Panc1 (cell line): Measurements from ENCODE around the gene GADL1. TPM values are rescaled to one million over a fixed set of nuclear protein-coding genes. Genes with fewer than 3 reads are reported as not detected.

Source experiments
- ATAC-seq: fragments of 200-7000 bp; cut with Tn5 transposase; 2 replicates; pipeline ENCODE4 v1.9.1; 2020; ENCODE audit warnings: mild to moderate bottlenecking, moderate library complexity
- BruUV-seq: library from RNA; stranded (reverse); fragments of 400-500 nt; replicated peaks from 2 replicates; lab custom pipeline; 2021; lab: Mats Ljungman, UMichigan
- CTCF ChIA-PET: fragments of 300-600 bp; sonication (Branson Sonifier 250); formaldehyde crosslinking; loops from one replicate; lab custom pipeline; 2022; ENCODE audit warnings: antibody characterized with exemption; lab: Charles Lee
- POLR2A ChIA-PET: fragments of 300-600 bp; sonication (Branson Sonifier 250); formaldehyde crosslinking; loops from one replicate; lab custom pipeline; 2022; ENCODE audit warnings: antibody characterized with exemption; lab: Charles Lee
- DNase-seq: peaks from one replicate; pipeline ENCODE4 v3.0.0-alpha.2; 2010; ENCODE audit warnings: low read depth, low spot score
- H3K27ac ChIP-seq: 2 replicates; pipeline ENCODE4 v1.5.1; 2011; ENCODE audit warnings: mild to moderate bottlenecking, low read length, inconsistent platforms
- H3K27me3 ChIP-seq: fragments of 200-500 bp; sonication (Bioruptor generic); 2 replicates; pipeline ENCODE4 v1.6.0; 2014; ENCODE audit warnings: low read length, inconsistent platforms; ENCODE audit not compliant: control insufficient read depth, insufficient read depth
- H3K36me3 ChIP-seq: fragments of 200-500 bp; sonication (Bioruptor generic); 2 replicates; pipeline ENCODE4 v1.5.1; 2014; ENCODE audit warnings: inconsistent platforms, mild to moderate bottlenecking, low read length, moderate library complexity; ENCODE audit not compliant: control insufficient read depth, insufficient read depth
- H3K4me1 ChIP-seq: 2 replicates; pipeline ENCODE4 v1.5.1; 2011; ENCODE audit warnings: inconsistent platforms, mild to moderate bottlenecking, low read length, moderate library complexity; ENCODE audit not compliant: control insufficient read depth, insufficient read depth
- H3K4me3 ChIP-seq, 2 experiments: 2 replicates each; pipeline ENCODE4 v1.5.1; 2011 to 2012; ENCODE audit warnings: low read depth in 2 of 2, low read length in 2 of 2, mild to moderate bottlenecking in 2 of 2, inconsistent platforms in 1 of 2, moderate library complexity in 1 of 2
- H3K9me3 ChIP-seq: fragments of 200-500 bp; sonication (Bioruptor generic); 2 replicates; pipeline ENCODE4 v1.5.1; 2014; ENCODE audit warnings: low read depth, mild to moderate bottlenecking, inconsistent platforms, low read length, moderate library complexity; ENCODE audit not compliant: control insufficient read depth, insufficient read depth
- CTCF ChIP-seq: fragments of 450-650 bp; IDR thresholded peaks from 2 replicates; pipeline ENCODE4 v1.5.1; 2017; ENCODE audit warnings: mild to moderate bottlenecking
- POLR2AphosphoS5 ChIP-seq: IDR thresholded peaks from 2 replicates; pipeline ENCODE4 v1.6.1; 2012; ENCODE audit warnings: mild to moderate bottlenecking, low read depth, low read length, moderate library complexity
- SIN3A ChIP-seq: IDR thresholded peaks from 2 replicates; pipeline ENCODE4 v1.6.1; 2012; ENCODE audit warnings: low read depth, mild to moderate bottlenecking, low read length, moderate library complexity, borderline replicate concordance; ENCODE audit not compliant: insufficient read depth
- TCF7L2 ChIP-seq: IDR thresholded peaks from 2 replicates; pipeline ENCODE4 v1.6.1; 2011; ENCODE audit warnings: mild to moderate bottlenecking, low read depth, low read length, inconsistent platforms
- in situ Hi-C: cut with HindIII; loops from 2 replicates; pipeline ENCODE4 v1.10.0; 2016; ENCODE audit warnings: low sequenced_read_pairs, low pct_unique_long_range_greater_than_20kb
- intact Hi-C: fragments of 100-400 bp; cut with micrococcal nuclease; formaldehyde crosslinking; loops from one replicate; pipeline ENCODE4 v1.10.0; 2022; ENCODE audit not compliant: unreplicated experiment
- total RNA-seq: library from RNA; stranded (reverse); gene quantifications from one replicate; pipeline ENCODE4 v1.2.1, GENCODE V29; 2021; ENCODE audit not compliant: unreplicated experiment
- TF ChIP-seq, protein P1 (sequence below), 2 experiments: IDR thresholded peaks; 2 replicates each; pipeline ENCODE4 v1.6.1; 2011 to 2012; ENCODE audit warnings: low read depth in 2 of 2, control low read depth in 1 of 2, low read length in 1 of 2, mild to moderate bottlenecking in 1 of 2, moderate library complexity in 1 of 2; ENCODE audit not compliant: insufficient read depth in 1 of 2

Gene GADL1
- total RNA-seq, 1 experiment from 2014 or later = not detected

DNA sequence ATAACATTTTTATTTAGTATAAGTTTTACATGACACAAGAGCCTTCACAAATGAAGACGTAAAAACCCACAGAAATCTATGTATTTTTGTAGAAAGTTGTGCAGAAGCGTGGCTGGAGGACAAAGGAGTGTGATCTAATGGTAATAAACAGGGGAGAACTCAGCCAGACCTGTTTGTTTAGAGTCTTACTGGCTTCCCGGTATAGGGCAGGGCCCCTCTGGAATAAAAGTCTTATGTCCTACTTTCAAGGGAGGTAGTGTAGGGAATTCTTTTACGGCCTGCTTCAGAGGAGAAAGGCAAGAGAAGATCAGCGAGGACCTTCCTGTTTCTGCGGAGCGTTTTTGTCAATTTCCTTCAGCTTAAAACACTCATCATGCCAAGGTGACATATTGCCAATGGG, 184.4 kb downstream of the GADL1 start:
- intact Hi-C loops = no loop called here

DNA sequence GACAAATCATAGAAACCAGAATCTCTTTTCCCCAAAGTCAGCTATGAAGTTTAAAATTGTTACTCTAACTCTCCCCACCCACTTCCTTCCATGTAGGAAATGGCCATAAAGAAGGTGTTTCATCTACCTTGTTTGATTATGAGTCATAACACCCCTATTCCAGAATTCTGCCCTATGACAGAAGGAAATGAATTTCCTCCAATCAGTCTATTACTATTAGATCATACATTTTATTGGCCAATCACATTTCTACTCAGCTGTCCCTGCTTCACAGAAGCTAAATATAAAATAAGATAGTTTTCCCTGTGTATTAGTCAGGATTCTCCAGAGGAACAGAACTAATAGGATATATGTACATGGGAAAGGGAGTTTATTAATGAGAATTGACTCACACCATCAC, 186.0 kb downstream of the GADL1 start:
- no peak for TF ChIP-seq TCF7L2
- TF ChIP-seq, protein P1, sequence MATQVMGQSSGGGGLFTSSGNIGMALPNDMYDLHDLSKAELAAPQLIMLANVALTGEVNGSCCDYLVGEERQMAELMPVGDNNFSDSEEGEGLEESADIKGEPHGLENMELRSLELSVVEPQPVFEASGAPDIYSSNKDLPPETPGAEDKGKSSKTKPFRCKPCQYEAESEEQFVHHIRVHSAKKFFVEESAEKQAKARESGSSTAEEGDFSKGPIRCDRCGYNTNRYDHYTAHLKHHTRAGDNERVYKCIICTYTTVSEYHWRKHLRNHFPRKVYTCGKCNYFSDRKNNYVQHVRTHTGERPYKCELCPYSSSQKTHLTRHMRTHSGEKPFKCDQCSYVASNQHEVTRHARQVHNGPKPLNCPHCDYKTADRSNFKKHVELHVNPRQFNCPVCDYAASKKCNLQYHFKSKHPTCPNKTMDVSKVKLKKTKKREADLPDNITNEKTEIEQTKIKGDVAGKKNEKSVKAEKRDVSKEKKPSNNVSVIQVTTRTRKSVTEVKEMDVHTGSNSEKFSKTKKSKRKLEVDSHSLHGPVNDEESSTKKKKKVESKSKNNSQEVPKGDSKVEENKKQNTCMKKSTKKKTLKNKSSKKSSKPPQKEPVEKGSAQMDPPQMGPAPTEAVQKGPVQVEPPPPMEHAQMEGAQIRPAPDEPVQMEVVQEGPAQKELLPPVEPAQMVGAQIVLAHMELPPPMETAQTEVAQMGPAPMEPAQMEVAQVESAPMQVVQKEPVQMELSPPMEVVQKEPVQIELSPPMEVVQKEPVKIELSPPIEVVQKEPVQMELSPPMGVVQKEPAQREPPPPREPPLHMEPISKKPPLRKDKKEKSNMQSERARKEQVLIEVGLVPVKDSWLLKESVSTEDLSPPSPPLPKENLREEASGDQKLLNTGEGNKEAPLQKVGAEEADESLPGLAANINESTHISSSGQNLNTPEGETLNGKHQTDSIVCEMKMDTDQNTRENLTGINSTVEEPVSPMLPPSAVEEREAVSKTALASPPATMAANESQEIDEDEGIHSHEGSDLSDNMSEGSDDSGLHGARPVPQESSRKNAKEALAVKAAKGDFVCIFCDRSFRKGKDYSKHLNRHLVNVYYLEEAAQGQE (IDR thresholded peaks at IDR 0.05; ENCODE audit: insufficient read depth in 1 of 2, low read depth in 2 of 2, low read length in 1 of 2) = no peak
- Histone ChIP-seq H3K4me3 (no peak overlapping the region), H3K4me1 (no peaks in the 10 kb centered on the region), H3K27me3 (no peaks in the 10 kb centered on the region), H3K27ac (no peak overlapping the region), H3K36me3 (no peaks in the 10 kb centered on the region), H3K9me3 (no peaks in the 10 kb centered on the region)
- in situ Hi-C loops (no loop called here), intact Hi-C loops (no loop called here)
- no peak for ATAC-seq
- no TSS peak for BruUV-seq
- no peak for DNase-seq
- POLR2A ChIA-PET = no interaction called here
- CTCF ChIA-PET = no interaction called here

More for the DNA sequence above, 184.4 kb downstream of the GADL1 start:
- no peak for TF ChIP-seq SIN3A
- TF ChIP-seq CTCF = no peak
- TF ChIP-seq, protein P1 (IDR thresholded peaks at IDR 0.05; ENCODE audit: insufficient read depth in 1 of 2, low read depth in 2 of 2, low read length in 1 of 2) = no peak
- TF ChIP-seq POLR2AphosphoS5 = no peak
- no peak for TF ChIP-seq TCF7L2
- Histone ChIP-seq H3K27ac (no peak overlapping the region), H3K27me3 (no peaks in the 10 kb centered on the region), H3K9me3 (no peaks in the 10 kb centered on the region), H3K4me3 (no peak overlapping the region), H3K4me1 (no peaks in the 10 kb centered on the region), H3K36me3 (no peaks in the 10 kb centered on the region)
- in situ Hi-C loops = no loop called here
- BruUV-seq = no TSS peak
- POLR2A ChIA-PET = no interaction called here
- no peak for ATAC-seq
- DNase-seq = no peak
- CTCF ChIA-PET = no interaction called here
